Nephron progenitor cell (in vitro differentiated cells): ENCODE data around the gene REPIN1.

Source experiments
- DNase-seq: peaks from one replicate; pipeline ENCODE4 v3.0.0; 2021
- H3K27ac Mint-ChIP-seq: 2 replicates; pipeline ENCODE4 v1.8.0; 2021; ENCODE audit warnings: mild to moderate bottlenecking, moderate library complexity, mixed read lengths
- H3K27me3 Mint-ChIP-seq: 2 replicates; pipeline ENCODE4 v1.8.0; 2021; ENCODE audit warnings: mild to moderate bottlenecking, low read depth, mixed read lengths; ENCODE audit not compliant: poor library complexity
- H3K36me3 Mint-ChIP-seq: 2 replicates; pipeline ENCODE4 v1.8.0; 2021; ENCODE audit warnings: low read depth, mixed read lengths
- H3K4me1 Mint-ChIP-seq: 2 replicates; pipeline ENCODE4 v1.8.0; 2021; ENCODE audit warnings: mixed read lengths
- H3K4me3 Mint-ChIP-seq: 2 replicates; pipeline ENCODE4 v1.8.0; 2021; ENCODE audit warnings: mild to moderate bottlenecking, moderate library complexity, mixed read lengths
- H3K9me3 Mint-ChIP-seq: 2 replicates; pipeline ENCODE4 v1.8.0; 2021; ENCODE audit warnings: mild to moderate bottlenecking, moderate library complexity, mixed read lengths
- CTCF ChIP-seq: fragments of 200-600 bp; sonication (generic); IDR thresholded peaks from 2 replicates; pipeline ENCODE4 v1.5.0; 2021; ENCODE audit warnings: antibody characterized with exemption

The REPIN1 gene

GRCh38 chr7:150407588-150408392 is 39.2 kb downstream of the REPIN1 start:
- Mint-ChIP-seq H3K36me3 (peaks cover 14% of the 10 kb centered on the region), H3K27ac (no peak overlapping the region), H3K27me3 (peaks cover 21% of the 10 kb centered on the region), H3K4me3 (no peak overlapping the region), H3K4me1 (peaks cover 77% of the 10 kb centered on the region), H3K9me3 (no peaks in the 10 kb centered on the region)
- DNase-seq = no peak
- TF ChIP-seq CTCF = no peak

- Mint-ChIP-seq H3K27ac (no peak overlapping the region), H3K36me3 (peaks cover 14% of the 10 kb centered on the region), H3K4me3 (no peak overlapping the region), H3K4me1 (peaks cover 77% of the 10 kb centered on the region), H3K9me3 (no peaks in the 10 kb centered on the region), H3K27me3 (peaks cover 23% of the 10 kb centered on the region)
- no peak for DNase-seq
- TF ChIP-seq CTCF = no peak
These were observed 40.0 kb downstream of the REPIN1 start for GRCh38 chr7:150408393-150409299.

GRCh38 chr7:150409300-150410030 is 40.8 kb downstream of the REPIN1 start:
- peaks cover 26% of the 10 kb centered on the region for H3K27me3 Mint-ChIP-seq
- H3K9me3 Mint-ChIP-seq = no peaks in the 10 kb centered on the region
- TF ChIP-seq CTCF = no peak
- no peak overlapping the region for H3K4me3 Mint-ChIP-seq
- H3K27ac Mint-ChIP-seq = peak overlapping the region; percentile 48
- DNase-seq = no peak
- H3K36me3 Mint-ChIP-seq = peaks cover 14% of the 10 kb centered on the region
- H3K4me1 Mint-ChIP-seq = peaks cover 72% of the 10 kb centered on the region

GRCh38 chr7:150410131-150410530 is 41.5 kb downstream of the REPIN1 start:
- H3K4me1 Mint-ChIP-seq = peaks cover 74% of the 10 kb centered on the region

More at GRCh38 chr7:150410131-150410530, 41.5 kb downstream of the REPIN1 start:
- no peak overlapping the region for H3K27ac Mint-ChIP-seq
- H3K4me3 Mint-ChIP-seq = no peak overlapping the region
- peaks cover 27% of the 10 kb centered on the region for H3K27me3 Mint-ChIP-seq
- peaks cover 14% of the 10 kb centered on the region for H3K36me3 Mint-ChIP-seq
- no peak for DNase-seq
- no peaks in the 10 kb centered on the region for H3K9me3 Mint-ChIP-seq
- TF ChIP-seq CTCF = no peak
